H9 (cell line): ENCODE measurements around the gene DMD. TPM values are rescaled to one million over a fixed set of nuclear protein-coding genes. Genes with fewer than 3 reads are reported as not detected.

Experiments used
- DNase-seq: peaks from one replicate; pipeline ENCODE4 v3.0.0-alpha.2; 2017
- H2AFZ ChIP-seq: one replicate; pipeline ENCODE4 v1.6.1; 2013; ENCODE audit warnings: mild to moderate bottlenecking, low read length, control low read depth, moderate library complexity
- H2AK5ac ChIP-seq: 2 replicates; pipeline ENCODE4 v1.6.1; 2013; ENCODE audit warnings: low read length, control low read depth, mixed read lengths; ENCODE audit not compliant: insufficient read length
- H2BK120ac ChIP-seq: one replicate; pipeline ENCODE4 v1.6.1; 2013; ENCODE audit warnings: low read depth, mild to moderate bottlenecking, low read length, control low read depth, inconsistent platforms; ENCODE audit not compliant: poor library complexity, severe bottlenecking
- H2BK12ac ChIP-seq: 2 replicates; pipeline ENCODE4 v1.6.1; 2013; ENCODE audit warnings: low read length, control low read depth, mixed read lengths, low read depth; ENCODE audit not compliant: insufficient read length
- H2BK15ac ChIP-seq: 2 replicates; pipeline ENCODE4 v1.6.1; 2013; ENCODE audit warnings: low read depth, low read length, control low read depth
- H2BK20ac ChIP-seq: one replicate; pipeline ENCODE4 v1.6.1; 2013; ENCODE audit warnings: low read depth, mild to moderate bottlenecking, low read length, control low read depth, inconsistent platforms; ENCODE audit not compliant: poor library complexity, severe bottlenecking
- H2BK5ac ChIP-seq: 2 replicates; pipeline ENCODE4 v1.6.1; 2013; ENCODE audit warnings: low read length, control low read depth, mixed read lengths; ENCODE audit not compliant: insufficient read length
- H3K14ac ChIP-seq: 2 replicates; pipeline ENCODE4 v1.6.1; 2013; ENCODE audit warnings: low read length, control low read depth; ENCODE audit not compliant: insufficient read depth
- H3K18ac ChIP-seq: 2 replicates; pipeline ENCODE4 v1.6.1; 2013; ENCODE audit warnings: low read depth, mild to moderate bottlenecking, mixed read lengths, low read length, control low read depth; ENCODE audit not compliant: insufficient read length
- H3K23ac ChIP-seq: 2 replicates; pipeline ENCODE4 v1.6.1; 2013; ENCODE audit warnings: low read length, control low read depth, mixed read lengths, low read depth; ENCODE audit not compliant: insufficient read length
- H3K23me2 ChIP-seq: 2 replicates; pipeline ENCODE4 v1.6.1; 2013; ENCODE audit warnings: low read depth, mild to moderate bottlenecking, mixed read lengths, low read length, control low read depth; ENCODE audit not compliant: insufficient read length, poor library complexity, severe bottlenecking
- H3K27ac ChIP-seq: 2 replicates; pipeline ENCODE4 v1.5.1; 2013; ENCODE audit warnings: low read length, control low read depth, mixed read lengths, low read depth; ENCODE audit not compliant: insufficient read length
- H3K27me3 ChIP-seq: 2 replicates; pipeline ENCODE4 v1.6.1; 2013; ENCODE audit warnings: low read length, control low read depth, inconsistent platforms; ENCODE audit not compliant: insufficient read depth
- H3K4ac ChIP-seq: 2 replicates; pipeline ENCODE4 v1.6.1; 2013; ENCODE audit warnings: low read depth, mild to moderate bottlenecking, control low read depth, inconsistent platforms, low read length, moderate library complexity
- H3K4me1 ChIP-seq: 2 replicates; pipeline ENCODE4 v1.6.1; 2013; ENCODE audit warnings: low read length, control low read depth, inconsistent platforms; ENCODE audit not compliant: insufficient read depth
- H3K4me2 ChIP-seq: 2 replicates; pipeline ENCODE4 v1.6.1; 2013; ENCODE audit warnings: low read length, control low read depth, mixed read lengths; ENCODE audit not compliant: insufficient read length, insufficient read depth
- H3K56ac ChIP-seq: 2 replicates; pipeline ENCODE4 v1.6.1; 2013; ENCODE audit warnings: low read depth, mild to moderate bottlenecking, mixed read lengths, low read length, control low read depth; ENCODE audit not compliant: insufficient read length
- H3K79me1 ChIP-seq: 2 replicates; pipeline ENCODE4 v1.6.1; 2013; ENCODE audit warnings: low read depth, mild to moderate bottlenecking, moderate library complexity, low read length, control low read depth, inconsistent platforms; ENCODE audit not compliant: insufficient read depth, poor library complexity, severe bottlenecking
- H3K79me2 ChIP-seq: 2 replicates; pipeline ENCODE4 v1.6.1; 2013; ENCODE audit warnings: low read length, control low read depth, inconsistent platforms; ENCODE audit not compliant: insufficient read depth
- H3K9ac ChIP-seq: 2 replicates; pipeline ENCODE4 v1.6.1; 2013; ENCODE audit warnings: low read length, control low read depth, mixed read lengths; ENCODE audit not compliant: insufficient read length; ENCODE audit errors: extremely low read depth
- H3K9me3 ChIP-seq: one replicate; pipeline ENCODE4 v1.6.1; 2013; ENCODE audit warnings: low read depth, low read length, inconsistent platforms; ENCODE audit not compliant: control insufficient read depth
- H3T11ph ChIP-seq: one replicate; pipeline ENCODE4 v1.6.1; 2013; ENCODE audit warnings: mild to moderate bottlenecking, low read length, control low read depth, inconsistent platforms
- H4K20me1 ChIP-seq: one replicate; pipeline ENCODE4 v1.6.1; 2013; ENCODE audit not compliant: control insufficient read depth, insufficient read length, insufficient read depth
- H4K5ac ChIP-seq: 2 replicates; pipeline ENCODE4 v1.6.1; 2013; ENCODE audit warnings: low read depth, mild to moderate bottlenecking, mixed read lengths, low read length, control low read depth; ENCODE audit not compliant: insufficient read length
- H4K8ac ChIP-seq: replicated peaks from 2 replicates; pipeline ENCODE4 v1.6.1; 2013; ENCODE audit warnings: low read length, control low read depth, mixed read lengths, low read depth; ENCODE audit not compliant: insufficient read length
- H4K91ac ChIP-seq: 2 replicates; pipeline ENCODE4 v1.6.1; 2013; ENCODE audit warnings: low read depth, mild to moderate bottlenecking, moderate library complexity, mixed read lengths, low read length, control low read depth; ENCODE audit not compliant: insufficient read length
- H3K27ac Mint-ChIP-seq, 3 experiments: 2 replicates in 2 of 3; 3 replicates in 1 of 3; pipeline ENCODE4 v1.8.0; 2020 to 2021; ENCODE audit warnings: mixed read lengths in 3 of 3, mild to moderate bottlenecking in 1 of 3, moderate library complexity in 1 of 3
- H3K27me3 Mint-ChIP-seq: 2 replicates; pipeline ENCODE4 v1.8.0; 2021; ENCODE audit warnings: low read depth, mild to moderate bottlenecking, moderate library complexity, mixed read lengths
- H3K36me3 Mint-ChIP-seq, 3 experiments: 2 replicates in 2 of 3; 3 replicates in 1 of 3; pipeline ENCODE4 v1.8.0; 2020 to 2021; ENCODE audit warnings: low read depth in 3 of 3, mixed read lengths in 3 of 3; ENCODE audit not compliant: insufficient read depth in 1 of 3
- H3K4me1 Mint-ChIP-seq, 2 experiments: 2 replicates each; pipeline ENCODE4 v1.8.0; 2020; ENCODE audit warnings: mixed read lengths in 2 of 2
- H3K4me3 Mint-ChIP-seq, 2 experiments: 2 replicates in 1 of 2; 3 replicates in 1 of 2; pipeline ENCODE4 v1.8.0; 2020 to 2021; ENCODE audit warnings: mild to moderate bottlenecking in 2 of 2, mixed read lengths in 2 of 2, moderate library complexity in 1 of 2
- H3K9me3 Mint-ChIP-seq, 2 experiments: 2 replicates in 1 of 2; 3 replicates in 1 of 2; pipeline ENCODE4 v1.8.0; 2020; ENCODE audit warnings: mild to moderate bottlenecking in 2 of 2, mixed read lengths in 2 of 2, moderate library complexity in 1 of 2
- CTCF ChIP-seq: fragments of 200-600 bp; sonication (generic); conservative IDR thresholded peaks from 3 replicates; pipeline ENCODE4 v1.8.0; 2021; ENCODE audit warnings: antibody characterized with exemption, mild to moderate bottlenecking
- whole genome bisulfite sequencing: extraction: QIAGEN DNeasy Blood & Tissue Kit; methylation state at CpG from one replicate; pipeline ENCODE4 v1.1.7; 2013; ENCODE audit warnings: missing lambda C conversion rate, low lambda C conversion rate, mixed read lengths; ENCODE audit not compliant: insufficient read length; ENCODE audit errors: extremely low coverage; 5-methylcytosine and 5-hydroxymethylcytosine counted together
- total RNA-seq: library from RNA; stranded (reverse); gene quantifications from 2 replicates; pipeline ENCODE4 v1.2.1, GENCODE V29; 2021

The DMD gene
- total RNA-seq, 1 experiment from 2014 or later, result 3.8 TPM

- H3K9ac ChIP-seq, result no peak overlapping the region
- no peaks in the 10 kb centered on the region; the same call in 1 of the 2 replicates for H3K4me1 ChIP-seq
- H3K79me2 ChIP-seq, result no peaks in the 10 kb centered on the region
- no peak overlapping the region for H3K56ac ChIP-seq
- H3K18ac ChIP-seq, result no peak overlapping the region
- H2BK120ac ChIP-seq, result no peak overlapping the region
- no peak overlapping the region for H2AFZ ChIP-seq
- H4K5ac ChIP-seq, result no peak overlapping the region
- no peaks in the 10 kb centered on the region for H4K20me1 ChIP-seq
- no peak overlapping the region for H3K4me3 Mint-ChIP-seq
- no peak overlapping the region for H2AK5ac ChIP-seq
- DNase-seq, result no peak
- no peak overlapping the region for H2BK5ac ChIP-seq
- H4K8ac ChIP-seq, result no peak overlapping the region
- H3K27ac ChIP-seq, result no peak overlapping the region
- H2BK20ac ChIP-seq, result no peak overlapping the region
- no peaks in the 10 kb centered on the region for H3K23me2 ChIP-seq
- H3K27me3 ChIP-seq, result no peaks in the 10 kb centered on the region
- no peak overlapping the region for H2BK12ac ChIP-seq
- H3K14ac ChIP-seq, result no peak overlapping the region
- H3K27ac Mint-ChIP-seq, result no peak overlapping the region
- H3K79me1 ChIP-seq, result no peaks in the 10 kb centered on the region
- no peaks in the 10 kb centered on the region for H3K9me3 ChIP-seq
- peaks cover 4 to 9% of the 10 kb centered on the region in 2 experiments; a peak in 3 of 4 replicates for H3K4me1 Mint-ChIP-seq
- H3K36me3 Mint-ChIP-seq, result no peaks in the 10 kb centered on the region
- no peak for TF ChIP-seq CTCF
- H2BK15ac ChIP-seq, result no peak overlapping the region
- H3T11ph ChIP-seq, result no peak overlapping the region
- H3K23ac ChIP-seq, result no peak overlapping the region
- WGBS, result no CpG with 5 or more reads among the region's 4 CpGs
- no peak overlapping the region for H3K4me2 ChIP-seq
- no peaks in the 10 kb centered on the region for H3K27me3 Mint-ChIP-seq
- no peak overlapping the region for H3K4ac ChIP-seq
- no peak overlapping the region for H4K91ac ChIP-seq
- no peaks in the 10 kb centered on the region for H3K9me3 Mint-ChIP-seq
Observed at GRCh38 chrX:32985544-32985943, 225.8 kb downstream of the DMD start.
